Measurements from ENCODE around the gene MAL.
"Not testable (repeated sequence)": the region's sequence is repeated elsewhere in the genome, so short reads cannot be mapped to it uniquely, and the experiment has no call there.

MAL gene

GRCh38 chr2:95087379-95087778 is 61.9 kb downstream of the MAL start:
- no peak for DNase-seq (ENCODE audit: low read depth in 2 of 2, low spot score in 1 of 2)

GRCh38 chr2:95091885-95092555 is 66.5 kb downstream of the MAL start:
- DNase-seq (ENCODE audit: low read depth in 2 of 2, low spot score in 1 of 2) = no peak

GRCh38 chr2:95098273-95098672 is 72.8 kb downstream of the MAL start:
- DNase-seq (ENCODE audit: low read depth in 2 of 2, low spot score in 1 of 2) = not testable (repeated sequence)

- DNase-seq (ENCODE audit: low read depth in 2 of 2, low spot score in 1 of 2) = no peak
Observed at GRCh38 chr2:95099910-95100309, 74.4 kb downstream of the MAL start.
